CD4-positive, alpha-beta T cell treated with Interleukin-15 for 1 hour (primary cell): Measurements from ENCODE around the gene EI24.
"Not testable (repeated sequence)": the region's sequence is repeated elsewhere in the genome, so short reads cannot be mapped to it uniquely, and the experiment has no call there.

Experiments used
- DNase-seq: peaks from one replicate; pipeline ENCODE4 v3.0.0-alpha.2; 2020

The EI24 gene

DNA sequence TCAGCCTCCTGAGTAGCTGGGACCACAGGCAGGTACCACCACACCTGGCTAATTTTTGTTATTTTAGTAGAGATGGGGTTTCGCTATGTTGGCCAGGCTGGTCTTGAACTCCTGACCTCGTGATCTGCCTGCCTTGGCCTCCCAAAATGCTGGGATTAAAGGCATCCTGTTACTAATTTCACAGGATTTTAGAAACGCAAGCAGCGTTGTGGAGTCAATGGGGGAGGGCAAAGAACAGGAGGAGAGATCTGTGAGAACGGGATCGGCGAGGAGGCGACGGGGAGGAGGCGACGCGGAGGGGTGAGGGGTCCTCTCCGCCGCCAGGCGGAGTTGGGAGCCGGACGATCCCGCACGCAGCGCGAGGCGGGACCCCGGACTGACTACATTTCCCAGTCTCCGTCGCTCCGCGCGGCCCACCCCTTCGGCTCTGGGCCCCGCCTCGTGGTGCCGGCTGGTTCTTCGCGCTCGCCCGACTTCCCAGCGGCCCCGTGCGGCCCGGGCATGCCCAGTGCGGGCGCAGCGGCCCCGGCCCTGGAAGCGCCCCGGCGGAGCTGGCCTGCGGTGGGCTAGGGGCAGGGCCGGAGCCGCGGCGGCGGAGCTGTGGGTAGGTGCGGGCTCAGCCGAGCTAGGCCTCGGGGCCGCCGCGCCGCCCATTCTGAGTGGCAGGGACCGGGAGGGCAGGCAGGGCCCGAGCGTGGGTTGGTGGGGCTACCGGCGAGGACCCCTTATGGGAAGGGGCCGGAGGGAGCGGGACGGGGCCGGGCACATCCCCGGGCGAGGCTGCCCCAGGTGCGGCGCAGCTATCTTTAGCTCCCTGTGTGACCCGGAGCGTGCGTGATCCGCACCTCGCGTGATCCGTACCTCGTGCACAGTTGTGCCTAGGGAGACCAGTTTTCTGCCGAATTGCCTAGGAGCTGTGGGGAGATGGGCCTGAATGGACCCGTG lies at the start of gene EI24:
TSS of gene EI24 (plus strand) at position 508 of the 945 bp plus-strand sequence. CDS start 3,051 bp downstream, outside the sequence.
- peak; percentile 89 for DNase-seq

DNA sequence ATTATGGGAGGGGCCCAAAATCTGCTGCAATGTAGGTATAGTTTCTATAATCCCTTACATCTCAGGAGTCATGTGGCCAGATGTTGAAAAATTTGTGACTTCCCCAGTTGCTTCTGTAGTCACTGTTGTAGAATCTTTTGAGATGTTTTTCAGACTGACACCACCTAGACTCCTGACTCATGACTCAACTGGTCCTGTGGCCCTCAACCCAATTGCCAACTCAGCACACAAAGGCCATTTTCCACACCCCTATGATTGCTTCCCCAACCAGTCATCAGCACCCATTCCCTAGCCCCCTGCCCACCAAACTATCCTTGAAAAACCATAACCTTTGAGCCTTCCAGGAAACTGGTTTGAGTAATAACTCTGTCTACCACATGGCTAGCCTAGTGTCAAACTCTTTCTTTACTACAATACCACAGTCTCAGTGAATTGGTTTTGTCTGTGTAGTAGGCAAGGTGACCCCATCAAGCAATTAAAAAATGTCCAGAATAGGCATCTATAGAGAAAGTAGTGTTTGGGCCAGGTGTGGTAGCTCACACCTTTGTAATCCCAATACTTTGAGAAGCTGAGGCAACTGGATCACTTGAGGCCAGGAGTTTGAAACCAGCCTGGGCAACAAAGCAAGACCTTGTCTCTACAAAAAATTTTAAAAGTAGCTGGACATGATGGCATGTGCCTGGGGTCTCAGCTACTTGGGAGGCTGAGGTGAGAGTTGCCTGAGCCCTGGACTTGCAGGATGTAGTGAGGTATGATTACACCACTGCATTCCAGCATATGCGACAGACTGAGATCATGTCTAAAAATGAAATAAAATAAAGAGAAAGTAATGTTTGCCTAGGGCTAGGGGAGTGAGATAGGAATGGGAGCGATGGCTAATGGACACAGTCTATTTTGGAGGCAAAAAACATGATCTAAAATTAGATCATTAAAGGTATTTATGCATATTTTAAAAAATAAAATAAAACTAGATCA lies 49.1 kb upstream of the EI24 start:
- DNase-seq = no peak

DNA sequence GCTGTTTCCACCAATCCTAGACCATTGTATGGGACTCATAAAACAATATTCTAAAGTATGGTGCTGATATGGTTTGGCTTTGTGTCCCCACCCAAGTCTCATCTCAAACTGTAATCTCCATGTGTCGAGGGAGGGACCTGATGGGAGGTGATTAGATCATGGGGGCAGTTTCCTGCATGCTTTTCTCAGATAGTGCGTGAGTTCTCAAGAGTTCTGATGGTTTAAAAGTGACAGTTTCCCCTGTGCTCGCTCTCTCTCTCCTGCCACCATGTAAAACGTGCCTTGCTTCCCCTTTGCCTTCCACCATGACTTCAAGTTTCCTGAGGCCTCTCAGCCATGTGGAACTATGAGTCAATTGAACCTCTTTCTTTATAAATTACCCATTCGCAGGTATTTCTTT lies 44.0 kb upstream of the EI24 start:
- no peak for DNase-seq

- no peak for DNase-seq
These were observed 36.6 kb upstream of the EI24 start for GRCh38 chr11:125532668-125533067.

DNA sequence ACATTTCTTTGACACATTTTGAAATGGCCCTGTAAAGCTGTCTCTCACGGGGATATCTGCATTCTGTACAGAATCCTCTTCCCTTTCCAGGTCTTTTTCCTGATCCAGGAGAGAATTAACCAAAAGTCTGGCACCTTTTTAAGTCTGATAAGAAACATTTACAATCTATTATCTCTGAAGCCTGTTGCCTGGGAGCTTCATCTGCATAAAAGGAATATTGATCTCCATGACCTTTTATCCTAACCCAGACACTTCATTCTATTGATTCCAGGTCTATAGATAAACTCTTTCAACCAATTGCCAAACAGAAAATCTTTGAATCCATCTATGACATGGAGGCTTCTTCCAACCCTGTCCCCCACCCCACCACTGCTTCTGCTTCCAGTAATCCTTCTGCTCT lies 33.7 kb upstream of the EI24 start:
- DNase-seq = no peak

DNA sequence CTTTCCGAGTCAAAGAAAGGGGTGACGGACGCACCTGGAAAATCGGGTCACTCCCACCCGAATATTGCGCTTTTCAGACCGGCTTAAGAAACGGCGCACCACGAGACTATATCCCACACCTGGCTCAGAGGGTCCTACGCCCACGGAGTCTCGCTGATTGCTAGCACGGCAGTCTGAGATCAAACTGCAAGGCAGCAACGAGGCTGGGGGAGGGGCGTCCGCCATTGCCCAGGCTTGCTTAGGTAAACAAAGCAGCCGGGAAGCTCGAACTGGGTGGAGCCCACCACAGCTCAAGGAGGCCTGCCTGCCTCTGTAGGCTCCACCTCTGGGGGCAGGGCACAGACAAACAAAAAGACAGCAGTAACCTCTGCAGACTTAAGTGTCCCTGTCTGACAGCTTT lies 32.4 kb upstream of the EI24 start:
- DNase-seq = not testable (repeated sequence)

GRCh38 chr11:125542709-125543108 lies 26.6 kb upstream of the EI24 start:
- DNase-seq = no peak

DNA sequence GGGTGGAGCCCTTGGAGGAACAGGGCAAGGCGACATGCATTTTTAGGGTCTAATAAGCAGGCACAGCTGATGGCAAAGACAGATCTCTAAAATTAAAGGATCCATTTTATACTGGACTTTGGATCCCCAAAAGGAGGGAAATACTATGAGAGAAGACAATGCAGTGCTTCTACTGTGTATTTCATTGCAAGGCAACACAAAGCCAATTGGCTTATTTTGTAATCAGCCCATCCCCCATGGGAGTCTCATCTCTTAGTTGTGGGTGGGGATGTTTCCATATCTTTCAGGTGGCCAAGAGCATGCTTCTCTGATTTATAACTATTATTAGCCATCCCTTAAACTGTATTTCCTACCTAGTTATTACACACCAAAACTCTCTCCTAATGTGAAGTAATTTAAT lies 18.5 kb upstream of the EI24 start:
- DNase-seq = no peak

DNA sequence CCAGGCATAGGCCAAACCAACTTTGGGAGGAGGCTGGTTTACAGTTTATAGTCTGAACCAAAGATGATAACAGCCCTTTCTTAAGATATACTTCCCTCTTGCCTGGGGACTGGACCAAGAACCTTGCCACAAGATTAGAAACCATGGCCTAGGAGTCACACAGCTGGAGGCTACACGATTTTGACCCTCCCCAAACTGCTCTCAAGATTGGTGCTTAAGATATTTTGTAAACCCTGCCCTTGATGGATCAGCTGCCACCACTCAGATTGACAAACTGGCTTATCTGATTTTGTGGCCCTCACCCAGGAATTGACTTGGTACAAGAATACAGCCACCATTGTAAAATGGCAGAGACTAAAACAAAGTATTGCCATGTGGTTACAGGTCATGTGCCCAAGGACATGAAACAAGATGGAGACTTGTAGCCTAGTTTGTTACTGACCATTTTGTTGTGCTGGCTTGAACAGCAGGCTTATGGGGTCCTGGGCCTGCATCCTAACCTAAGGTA lies 17.4 kb upstream of the EI24 start:
- DNase-seq = no peak

GRCh38 chr11:125552927-125553326 lies 16.4 kb upstream of the EI24 start:
- DNase-seq = no peak

GRCh38 chr11:125553357-125553756 lies 15.9 kb upstream of the EI24 start:
- DNase-seq = no peak

DNA sequence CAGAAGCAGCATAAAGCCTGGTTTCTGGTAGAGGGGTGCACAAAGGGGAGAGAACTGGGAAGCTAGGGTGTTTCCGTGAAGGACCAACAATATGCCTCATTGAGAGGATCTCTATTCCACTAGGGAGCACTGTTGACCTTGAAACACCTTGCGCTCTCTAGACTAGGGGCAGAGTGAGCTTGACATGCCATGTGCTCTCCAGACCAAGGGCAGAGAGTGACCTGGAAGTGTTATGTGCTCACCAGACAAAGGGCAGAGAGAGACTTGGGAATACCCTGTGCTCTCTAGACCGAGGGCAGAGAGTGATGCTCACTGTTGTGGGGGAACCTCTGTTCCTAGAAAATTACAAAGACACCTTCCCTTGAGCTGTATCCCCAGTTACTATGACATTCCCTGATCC lies 15.2 kb upstream of the EI24 start:
- no peak for DNase-seq

- no peak for DNase-seq
These were observed 9.4 kb upstream of the EI24 start for GRCh38 chr11:125559888-125560287.

DNA sequence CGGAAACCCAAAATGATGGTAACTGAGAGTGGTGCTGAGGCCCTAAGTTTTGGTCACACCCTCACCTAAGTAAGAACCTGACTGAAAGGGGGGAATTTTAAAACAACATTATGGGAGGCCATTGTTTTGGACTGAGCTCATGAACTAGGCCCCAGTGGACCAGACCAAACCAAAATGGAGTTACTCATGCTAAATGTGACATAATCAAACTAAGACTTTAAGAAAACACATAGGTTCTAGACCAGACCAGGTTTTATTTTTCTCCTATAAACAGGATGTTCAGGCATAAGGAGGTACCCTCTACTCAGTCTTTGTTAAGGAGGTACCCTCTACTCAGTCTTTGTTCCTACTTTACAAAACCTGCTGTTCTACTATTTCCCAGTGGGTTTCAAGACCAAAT lies 7.4 kb upstream of the EI24 start:
- no peak for DNase-seq

DNA sequence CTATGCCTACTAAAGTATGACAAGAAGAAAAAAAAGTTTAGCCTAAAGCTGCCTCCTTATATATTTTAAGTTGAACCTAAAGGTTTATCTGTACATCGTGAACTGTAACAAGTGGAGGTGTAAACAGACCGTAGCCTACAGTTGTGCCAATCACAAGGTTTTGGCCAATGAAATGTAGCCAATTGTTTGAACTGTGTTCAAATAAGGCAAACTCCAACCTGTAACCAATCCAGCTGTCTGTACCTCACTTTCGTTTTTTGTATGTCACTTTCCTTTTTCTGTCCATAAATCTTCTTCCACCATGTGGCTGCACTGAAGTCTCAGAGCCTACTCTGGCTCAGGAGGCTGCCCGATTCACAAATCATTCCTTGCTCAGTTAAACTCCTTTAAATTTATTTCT lies 6.8 kb upstream of the EI24 start:
- no peak for DNase-seq

GRCh38 chr11:125564357-125564756 lies 4.9 kb upstream of the EI24 start:
- no peak for DNase-seq

DNA sequence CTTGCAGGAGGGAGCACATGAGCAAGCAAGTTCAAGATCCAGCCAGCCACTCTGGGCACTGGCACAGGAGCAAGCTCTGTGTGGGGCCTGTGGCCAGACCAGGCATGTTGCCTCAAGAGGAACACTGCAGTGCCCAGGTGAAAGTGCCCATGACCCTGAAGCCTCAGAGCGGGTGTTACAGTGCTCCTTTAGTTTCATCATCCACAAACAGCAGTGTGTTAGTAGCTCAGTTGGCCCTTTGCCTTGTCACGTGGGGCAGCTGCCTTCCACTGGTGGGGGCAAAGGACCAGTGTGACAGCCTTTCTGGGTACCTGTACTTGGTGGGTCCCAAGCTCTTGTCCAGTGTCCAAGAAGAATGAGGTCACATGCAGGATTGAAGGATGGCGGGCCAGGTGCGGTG lies 3.0 kb upstream of the EI24 start:
- no peak for DNase-seq

GRCh38 chr11:125569915-125570621 lies 791 bp downstream of the EI24 start:
- no peak for DNase-seq

- DNase-seq = no peak
These were observed 1.7 kb downstream of the EI24 start for GRCh38 chr11:125570952-125571351.

DNA sequence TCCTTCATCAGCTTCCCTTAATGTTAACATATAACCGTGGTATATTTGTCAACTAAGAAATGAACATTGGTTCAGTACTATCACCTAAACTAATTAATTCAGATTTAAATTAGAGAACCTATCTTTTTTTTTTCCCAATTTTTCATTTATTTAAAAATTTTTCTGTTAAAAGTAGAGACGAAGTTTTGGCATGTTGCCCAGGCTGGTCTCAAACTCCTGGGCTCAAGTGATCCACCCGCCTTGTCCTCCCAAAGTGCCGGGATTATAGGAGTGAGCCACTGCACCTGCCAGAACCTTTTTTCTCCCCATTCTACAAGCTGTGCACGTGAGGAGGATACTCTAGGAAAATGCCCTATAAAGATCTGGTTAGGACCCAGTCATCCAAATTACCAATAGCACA lies 3.6 kb downstream of the EI24 start:
- DNase-seq = no peak

DNA sequence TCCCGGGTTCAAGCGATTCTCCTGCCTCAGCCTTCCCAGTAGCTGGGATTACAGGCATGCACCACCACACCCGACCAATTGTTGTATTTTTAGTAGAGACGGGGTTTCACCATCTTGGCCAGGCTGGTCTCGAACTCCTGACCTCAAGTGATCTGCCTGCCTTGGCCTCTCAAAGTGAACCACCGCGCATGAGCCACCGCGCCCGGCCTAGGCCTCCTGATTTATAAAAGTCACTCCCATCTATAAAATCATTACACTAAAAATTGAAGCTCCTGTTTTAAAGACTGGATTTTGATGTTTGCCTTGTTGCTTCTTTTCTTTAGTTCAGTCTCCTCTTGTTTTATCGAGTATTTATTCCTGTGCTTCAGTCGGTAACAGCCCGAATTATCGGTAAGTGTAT lies 7.9 kb downstream of the EI24 start:
- DNase-seq = not testable (repeated sequence)

DNA sequence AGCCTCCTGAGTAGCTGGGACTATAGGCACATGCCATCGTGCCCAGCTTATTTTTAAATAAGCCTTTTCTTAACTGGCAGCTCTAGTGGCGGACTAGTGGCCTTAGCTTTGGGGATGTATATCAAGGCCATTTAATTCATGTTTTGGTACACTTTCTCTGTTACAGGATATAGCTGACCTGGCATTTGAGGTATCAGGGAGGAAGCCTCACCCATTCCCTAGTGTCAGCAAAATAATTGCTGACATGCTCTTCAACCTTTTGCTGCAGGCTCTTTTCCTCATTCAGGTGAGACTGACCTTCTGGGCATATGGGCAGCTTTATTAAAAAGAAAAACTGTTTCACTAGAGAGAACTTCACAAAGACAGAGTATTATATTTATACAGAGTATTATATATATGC lies 9.5 kb downstream of the EI24 start:
- DNase-seq = no peak

GRCh38 chr11:125579811-125580210 lies 10.5 kb downstream of the EI24 start:
- DNase-seq = no peak
